ENCODE measurements around the gene SRD5A3.

GRCh38 chr4:55311792-55312488 lies 34.1 kb upstream of the SRD5A3 start:
- TF ChIP-seq, protein P1, sequence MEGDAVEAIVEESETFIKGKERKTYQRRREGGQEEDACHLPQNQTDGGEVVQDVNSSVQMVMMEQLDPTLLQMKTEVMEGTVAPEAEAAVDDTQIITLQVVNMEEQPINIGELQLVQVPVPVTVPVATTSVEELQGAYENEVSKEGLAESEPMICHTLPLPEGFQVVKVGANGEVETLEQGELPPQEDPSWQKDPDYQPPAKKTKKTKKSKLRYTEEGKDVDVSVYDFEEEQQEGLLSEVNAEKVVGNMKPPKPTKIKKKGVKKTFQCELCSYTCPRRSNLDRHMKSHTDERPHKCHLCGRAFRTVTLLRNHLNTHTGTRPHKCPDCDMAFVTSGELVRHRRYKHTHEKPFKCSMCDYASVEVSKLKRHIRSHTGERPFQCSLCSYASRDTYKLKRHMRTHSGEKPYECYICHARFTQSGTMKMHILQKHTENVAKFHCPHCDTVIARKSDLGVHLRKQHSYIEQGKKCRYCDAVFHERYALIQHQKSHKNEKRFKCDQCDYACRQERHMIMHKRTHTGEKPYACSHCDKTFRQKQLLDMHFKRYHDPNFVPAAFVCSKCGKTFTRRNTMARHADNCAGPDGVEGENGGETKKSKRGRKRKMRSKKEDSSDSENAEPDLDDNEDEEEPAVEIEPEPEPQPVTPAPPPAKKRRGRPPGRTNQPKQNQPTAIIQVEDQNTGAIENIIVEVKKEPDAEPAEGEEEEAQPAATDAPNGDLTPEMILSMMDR (IDR thresholded peaks at IDR 0.05), result no peak
- TF ChIP-seq POLR2A (IDR thresholded peaks at IDR 0.05) (no peak), POLR2AphosphoS5 (IDR thresholded peaks at IDR 0.05) (no peak)

Data from stomach (tissue), 4 donors.